ENCODE results near the gene PDF. TPM values are rescaled to one million over a fixed set of nuclear protein-coding genes. Genes with fewer than 3 reads are reported as not detected.
"Not testable (repeated sequence)": the region's sequence is repeated elsewhere in the genome, so short reads cannot be mapped to it uniquely, and the experiment has no call there.

PDF gene
- total RNA-seq, 1 experiment from 2014 or later, result 13.5 TPM

DNA sequence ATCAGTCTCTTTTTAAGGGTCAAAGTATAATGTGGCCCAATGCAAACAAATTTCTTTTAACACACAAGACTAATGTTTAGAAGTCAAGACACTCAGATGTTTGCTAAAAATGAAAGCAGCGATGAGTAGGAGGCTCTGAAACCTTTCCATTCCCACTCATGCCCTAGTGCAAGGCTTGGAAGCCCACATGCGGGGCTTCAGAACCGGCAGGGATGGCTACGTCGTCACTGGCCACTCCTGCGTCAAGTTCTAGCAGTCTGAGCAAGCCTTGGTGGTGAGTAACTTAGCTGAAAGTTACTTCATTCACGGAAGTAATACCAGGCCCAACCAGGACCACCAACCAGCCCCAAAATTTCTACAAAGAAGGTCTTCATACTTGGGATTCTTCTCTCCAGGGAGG is 36.0 kb upstream of the PDF start:
- Histone ChIP-seq H4K20me1 (ENCODE audit: insufficient read depth, low read depth, low read length) (0 out of 2 replicates have a peak, but pooled peaks cover 7% of the 10 kb centered on the region), H3K4me3 (ENCODE audit: low read length) (no peak overlapping the region), H3K27me3 (ENCODE audit: low read length) (no peaks in the 10 kb centered on the region), H3K4me1 (ENCODE audit: low read length) (0 out of 2 replicates have a peak, but pooled peaks cover 4% of the 10 kb centered on the region), H3K9me2 (replicated peaks; ENCODE audit: insufficient read depth, low read length) (no peaks in the 10 kb centered on the region), H2AFZ (ENCODE audit: low read length) (no peak overlapping the region), H3K4me2 (ENCODE audit: low read depth, low read length, poor library complexity, severe bottlenecking) (no peak overlapping the region), H3K27ac (ENCODE audit: low read length) (no peak overlapping the region), H3K9me3 (ENCODE audit: low read length) (no peaks in the 10 kb centered on the region), H3K36me3 (ENCODE audit: insufficient read depth, low read length) (peaks cover 48% of the 10 kb centered on the region), H3K9ac (ENCODE audit: low read length) (no peak overlapping the region), H3K79me2 (ENCODE audit: low read length) (peaks cover 16% of the 10 kb centered on the region)
- DNase-seq, result no peak

DNA sequence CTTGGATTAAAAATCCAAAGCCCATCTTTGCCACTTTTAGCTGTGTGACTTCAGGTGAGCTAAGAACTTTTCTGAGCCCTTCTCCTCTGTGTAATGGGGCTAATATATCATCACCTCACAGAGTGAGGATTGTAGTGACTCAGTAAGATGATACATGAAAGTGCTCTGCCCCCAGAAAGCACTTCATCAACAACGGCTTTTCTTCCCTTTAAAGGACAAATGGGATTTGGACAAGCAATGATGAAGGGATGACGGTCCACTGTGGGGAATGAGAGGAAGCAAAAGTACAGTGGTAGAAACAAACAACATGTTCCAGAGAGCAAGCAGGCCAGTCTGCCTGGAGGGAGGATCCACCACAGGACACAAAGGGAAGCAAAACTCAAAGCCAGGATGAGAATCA is 35.5 kb upstream of the PDF start:
- no peak overlapping the region for H3K4me3 ChIP-seq (ENCODE audit: low read length)
- 0 out of 2 replicates have a peak, but pooled peaks cover 7% of the 10 kb centered on the region for H4K20me1 ChIP-seq (ENCODE audit: insufficient read depth, low read depth, low read length)
- no peak for DNase-seq
- no peak overlapping the region for H3K4me2 ChIP-seq (ENCODE audit: low read depth, low read length, poor library complexity, severe bottlenecking)
- H3K9me3 ChIP-seq (ENCODE audit: low read length), result no peaks in the 10 kb centered on the region
- 0 out of 2 replicates have a peak, but pooled peaks cover 4% of the 10 kb centered on the region for H3K4me1 ChIP-seq (ENCODE audit: low read length)
- H3K27ac ChIP-seq (ENCODE audit: low read length), result no peak overlapping the region
- H3K36me3 ChIP-seq (ENCODE audit: insufficient read depth, low read length), result peaks cover 47% of the 10 kb centered on the region
- no peak overlapping the region for H3K9ac ChIP-seq (ENCODE audit: low read length)
- H2AFZ ChIP-seq (ENCODE audit: low read length), result no peak overlapping the region
- H3K27me3 ChIP-seq (ENCODE audit: low read length), result no peaks in the 10 kb centered on the region
- H3K79me2 ChIP-seq (ENCODE audit: low read length), result peaks cover 16% of the 10 kb centered on the region
- H3K9me2 ChIP-seq (replicated peaks; ENCODE audit: insufficient read depth, low read length), result no peaks in the 10 kb centered on the region

DNA sequence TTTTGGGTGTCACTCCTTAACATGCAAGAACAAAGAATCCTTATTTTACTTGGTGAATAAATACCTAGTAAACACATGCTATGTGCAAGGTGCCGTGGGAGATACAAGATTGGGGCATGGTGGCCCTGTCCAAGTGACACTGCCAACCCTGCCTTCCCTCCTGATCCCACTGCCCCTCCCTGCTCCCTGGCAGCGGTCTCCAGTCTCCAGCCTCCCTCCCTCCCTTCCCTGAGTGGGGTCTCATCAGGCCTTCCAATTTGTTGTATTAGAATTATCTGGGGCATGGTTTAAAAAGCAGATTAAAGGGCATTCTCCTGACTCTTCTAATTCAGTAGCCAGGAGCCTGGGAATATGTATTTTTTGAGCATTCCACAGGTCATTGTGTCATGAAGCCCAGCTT is 33.7 kb upstream of the PDF start:
- H3K4me3 ChIP-seq (ENCODE audit: low read length), result no peak overlapping the region
- H3K79me2 ChIP-seq (ENCODE audit: low read length), result peaks cover 16% of the 10 kb centered on the region
- no peak for DNase-seq
- H3K4me2 ChIP-seq (ENCODE audit: low read depth, low read length, poor library complexity, severe bottlenecking), result no peak overlapping the region
- H3K9me3 ChIP-seq (ENCODE audit: low read length), result no peaks in the 10 kb centered on the region
- no peaks in the 10 kb centered on the region for H3K27me3 ChIP-seq (ENCODE audit: low read length)
- peaks cover 35% of the 10 kb centered on the region for H3K36me3 ChIP-seq (ENCODE audit: insufficient read depth, low read length)
- H4K20me1 ChIP-seq (ENCODE audit: insufficient read depth, low read depth, low read length), result 0 out of 2 replicates have a peak, but pooled peaks cover 7% of the 10 kb centered on the region
- 0 out of 2 replicates have a peak, but pooled peaks cover 4% of the 10 kb centered on the region for H3K4me1 ChIP-seq (ENCODE audit: low read length)
- H3K9ac ChIP-seq (ENCODE audit: low read length), result no peak overlapping the region
- no peaks in the 10 kb centered on the region for H3K9me2 ChIP-seq (replicated peaks; ENCODE audit: insufficient read depth, low read length)
- H2AFZ ChIP-seq (ENCODE audit: low read length), result no peak overlapping the region
- no peak overlapping the region for H3K27ac ChIP-seq (ENCODE audit: low read length)

- DNase-seq, result no peak
- Histone ChIP-seq H3K27ac (ENCODE audit: low read length) (no peak overlapping the region), H3K4me2 (ENCODE audit: low read depth, low read length, poor library complexity, severe bottlenecking) (no peak overlapping the region), H4K20me1 (ENCODE audit: insufficient read depth, low read depth, low read length) (0 out of 2 replicates have a peak, but pooled peaks cover 7% of the 10 kb centered on the region), H3K4me3 (ENCODE audit: low read length) (no peak overlapping the region), H3K79me2 (ENCODE audit: low read length) (peaks cover 16% of the 10 kb centered on the region), H3K9me2 (replicated peaks; ENCODE audit: insufficient read depth, low read length) (no peaks in the 10 kb centered on the region), H2AFZ (ENCODE audit: low read length) (no peak overlapping the region), H3K27me3 (ENCODE audit: low read length) (no peaks in the 10 kb centered on the region), H3K4me1 (ENCODE audit: low read length) (0 out of 2 replicates have a peak, but pooled peaks cover 4% of the 10 kb centered on the region), H3K9me3 (ENCODE audit: low read length) (no peaks in the 10 kb centered on the region), H3K9ac (ENCODE audit: low read length) (no peak overlapping the region), H3K36me3 (ENCODE audit: insufficient read depth, low read length) (peaks cover 34% of the 10 kb centered on the region)
Measured at GRCh38 chr16:69363281-69363717, 32.9 kb upstream of the PDF start.

- H4K20me1 ChIP-seq (ENCODE audit: insufficient read depth, low read depth, low read length); H3K4me2 ChIP-seq (ENCODE audit: low read depth, low read length, poor library complexity, severe bottlenecking); H3K4me1 ChIP-seq (ENCODE audit: low read length); H3K4me3 ChIP-seq (ENCODE audit: low read length); H3K27me3 ChIP-seq (ENCODE audit: low read length); H3K27ac ChIP-seq (ENCODE audit: low read length); H3K9me2 ChIP-seq (replicated peaks; ENCODE audit: insufficient read depth, low read length); H3K9ac ChIP-seq (ENCODE audit: low read length); DNase-seq; H3K9me3 ChIP-seq (ENCODE audit: low read length); H2AFZ ChIP-seq (ENCODE audit: low read length): not testable (repeated sequence)
- Histone ChIP-seq H3K36me3 (ENCODE audit: insufficient read depth, low read length) (peaks cover 29% of the 10 kb centered on the region; the same call in 1 of the 2 replicates), H3K79me2 (ENCODE audit: low read length) (peaks cover 10% of the 10 kb centered on the region)
Measured at GRCh38 chr16:69360070-69360469, 29.7 kb upstream of the PDF start.

GRCh38 chr16:69351309-69352027 is 21.1 kb upstream of the PDF start, which contains the start of gene TMED6:
TSS of gene TMED6 (minus strand) at chr16:69351786. CDS start at chr16:69351753, 33 bp downstream.
- Histone ChIP-seq H3K9me3 (ENCODE audit: low read length) (no peaks in the 10 kb centered on the region), H3K9me2 (replicated peaks; ENCODE audit: insufficient read depth, low read length) (no peaks in the 10 kb centered on the region), H4K20me1 (ENCODE audit: insufficient read depth, low read depth, low read length) (no peaks in the 10 kb centered on the region), H3K79me2 (ENCODE audit: low read length) (no peaks in the 10 kb centered on the region), H3K4me2 (ENCODE audit: low read depth, low read length, poor library complexity, severe bottlenecking) (no peak within 1 kb of the TSS), H2AFZ (ENCODE audit: low read length) (no peak within 1 kb of the TSS), H3K27me3 (ENCODE audit: low read length) (no peaks in the 10 kb centered on the region), H3K36me3 (ENCODE audit: insufficient read depth, low read length) (peaks cover 29% of the 10 kb centered on the region), H3K4me3 (ENCODE audit: low read length) (no peak within 1 kb of the TSS), H3K27ac (ENCODE audit: low read length) (no peak within 1 kb of the TSS), H3K4me1 (ENCODE audit: low read length) (no peaks in the 10 kb centered on the region), H3K9ac (ENCODE audit: low read length) (no peak within 1 kb of the TSS)
- no peak for DNase-seq

DNA sequence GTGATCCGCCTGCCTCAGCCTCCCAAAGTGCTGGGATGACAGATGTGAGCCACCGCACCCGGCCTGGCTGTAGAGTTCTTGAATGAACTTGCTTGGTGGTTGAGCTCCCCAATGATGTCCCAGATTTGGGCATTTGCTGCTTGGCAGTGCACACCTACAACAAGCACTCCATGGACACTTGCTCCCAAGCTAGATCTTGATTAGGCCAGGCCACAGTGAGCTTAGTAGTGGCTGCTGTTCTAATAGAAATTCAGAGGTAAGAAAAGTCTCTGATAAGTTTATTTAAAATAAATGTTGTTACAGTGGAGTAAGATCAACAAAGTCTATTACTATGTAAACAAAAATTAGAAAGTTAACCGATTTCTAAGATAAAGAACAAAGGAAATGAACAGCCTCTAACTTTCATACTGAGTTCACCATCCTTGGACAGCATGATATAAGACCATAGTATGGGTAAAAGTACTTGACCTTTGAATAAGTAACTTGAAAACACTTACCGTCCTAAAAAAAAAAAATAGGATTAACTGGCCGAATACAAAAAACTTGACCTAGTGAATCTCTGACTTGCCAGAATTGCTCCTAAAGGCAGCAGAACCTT is 20.2 kb upstream of the PDF start:
- no peak for DNase-seq
- no peaks in the 10 kb centered on the region for H3K9me3 ChIP-seq (ENCODE audit: low read length)
- H3K9me2 ChIP-seq (replicated peaks; ENCODE audit: insufficient read depth, low read length), result no peaks in the 10 kb centered on the region
- H3K4me3 ChIP-seq (ENCODE audit: low read length), result no peak overlapping the region
- H2AFZ ChIP-seq (ENCODE audit: low read length), result no peak overlapping the region
- no peaks in the 10 kb centered on the region for H3K27me3 ChIP-seq (ENCODE audit: low read length)
- no peak overlapping the region for H3K4me2 ChIP-seq (ENCODE audit: low read depth, low read length, poor library complexity, severe bottlenecking)
- H3K9ac ChIP-seq (ENCODE audit: low read length), result no peak overlapping the region
- no peaks in the 10 kb centered on the region for H3K4me1 ChIP-seq (ENCODE audit: low read length)
- no peak overlapping the region for H3K27ac ChIP-seq (ENCODE audit: low read length)
- no peaks in the 10 kb centered on the region for H3K79me2 ChIP-seq (ENCODE audit: low read length)
- no peaks in the 10 kb centered on the region for H4K20me1 ChIP-seq (ENCODE audit: insufficient read depth, low read depth, low read length)
- H3K36me3 ChIP-seq (ENCODE audit: insufficient read depth, low read length), result peaks cover 22% of the 10 kb centered on the region

- DNase-seq, result no peak
- Histone ChIP-seq H3K9me2 (replicated peaks; ENCODE audit: insufficient read depth, low read length) (no peaks in the 10 kb centered on the region), H3K4me2 (ENCODE audit: low read depth, low read length, poor library complexity, severe bottlenecking) (no peak overlapping the region), H3K27ac (ENCODE audit: low read length) (no peak overlapping the region), H3K4me3 (ENCODE audit: low read length) (no peak overlapping the region), H3K36me3 (ENCODE audit: insufficient read depth, low read length) (peaks cover 16% of the 10 kb centered on the region), H3K79me2 (ENCODE audit: low read length) (no peaks in the 10 kb centered on the region), H4K20me1 (ENCODE audit: insufficient read depth, low read depth, low read length) (no peaks in the 10 kb centered on the region), H3K9ac (ENCODE audit: low read length) (no peak overlapping the region), H3K9me3 (ENCODE audit: low read length) (no peaks in the 10 kb centered on the region), H2AFZ (ENCODE audit: low read length) (no peak overlapping the region), H3K4me1 (ENCODE audit: low read length) (no peaks in the 10 kb centered on the region), H3K27me3 (ENCODE audit: low read length) (no peaks in the 10 kb centered on the region)
Measured at GRCh38 chr16:69349536-69349935, 19.1 kb upstream of the PDF start.
